WTC11 (cell line): Measurements from ENCODE around the gene PDZK1.
"Not testable (repeated sequence)": the region's sequence is repeated elsewhere in the genome, so short reads cannot be mapped to it uniquely, and the experiment has no call there.

Source experiments
- TCF7 ChIP-seq: sonication (generic); formaldehyde crosslinking; IDR thresholded peaks from 2 replicates; pipeline ENCODE4 v1.8.0; 2022; ENCODE audit warnings: mild to moderate bottlenecking, low read depth, missing genetic modification reagents, moderate library complexity
- ZNF138 ChIP-seq: sonication (generic); formaldehyde crosslinking; conservative IDR thresholded peaks from 2 replicates; pipeline ENCODE4 v1.8.1; 2022; ENCODE audit warnings: mild to moderate bottlenecking, moderate library complexity, missing genetic modification reagents
- TF ChIP-seq, protein P1 (sequence below): sonication (generic); formaldehyde crosslinking; IDR thresholded peaks from 2 replicates; pipeline ENCODE4 v1.8.0; 2022; ENCODE audit warnings: mild to moderate bottlenecking, missing genetic modification reagents

DNA sequence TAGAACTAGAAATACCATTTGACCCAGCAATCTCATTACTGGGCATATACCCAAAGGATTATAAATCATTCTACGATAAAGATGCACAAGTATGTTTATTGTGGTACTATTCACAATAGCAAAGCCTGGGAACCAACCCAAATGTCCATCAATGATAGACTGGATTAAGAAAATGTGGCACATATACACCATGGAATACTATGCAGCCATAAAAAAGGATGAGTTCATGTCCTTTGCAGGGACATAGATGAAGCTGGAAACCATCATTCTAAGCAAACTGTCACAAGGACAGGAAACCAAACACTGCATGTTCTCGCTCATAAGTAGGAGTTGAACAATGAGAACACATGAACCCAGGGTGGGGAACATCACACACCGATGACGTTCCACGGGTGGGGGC lies 19.0 kb upstream of the PDZK1 start:
- TF ChIP-seq ZNF138; TCF7 (CRISPR knock-in tag): not testable (repeated sequence)
- TF ChIP-seq, protein P1, sequence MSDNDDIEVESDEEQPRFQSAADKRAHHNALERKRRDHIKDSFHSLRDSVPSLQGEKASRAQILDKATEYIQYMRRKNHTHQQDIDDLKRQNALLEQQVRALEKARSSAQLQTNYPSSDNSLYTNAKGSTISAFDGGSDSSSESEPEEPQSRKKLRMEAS, result not testable (repeated sequence)
